Measurements from ENCODE around the gene C11orf87. TPM values are rescaled to one million over a fixed set of nuclear protein-coding genes. Genes with fewer than 3 reads are reported as not detected.

Gene C11orf87
- total and polyA plus RNA-seq, 9 of the 15 experiments (the other 6 are each of a cell fraction or from before 2014, with no cell fraction given), result not detected

DNA sequence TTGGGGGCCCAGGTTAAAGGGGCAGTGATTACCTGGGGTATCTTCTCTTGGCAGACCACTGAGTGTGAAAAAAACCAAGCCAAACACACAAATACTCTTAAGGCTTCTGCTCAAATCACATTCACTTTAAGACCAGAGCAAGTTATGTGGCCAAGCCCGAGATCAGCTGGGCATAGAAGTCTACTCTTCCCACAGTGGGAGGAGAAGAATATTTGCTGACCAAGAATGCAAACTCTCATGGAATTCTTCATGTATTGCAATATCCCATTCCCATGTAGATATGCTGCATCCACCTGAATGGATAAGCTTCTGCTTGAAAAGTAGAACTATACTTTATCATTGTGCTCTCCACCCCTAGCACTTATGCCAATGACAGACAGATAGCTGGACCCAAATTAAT lies 37.1 kb upstream of the C11orf87 start:
- no peak overlapping the region for H3K4me2 ChIP-seq (ENCODE audit: insufficient read depth, low read length)
- no peaks in the 10 kb centered on the region for H3K4me1 ChIP-seq (replicated peaks in 1 of 2; ENCODE audit: control insufficient read depth in 2 of 2, insufficient read depth in 2 of 2, low read length in 2 of 2)
- DNase-seq (ENCODE audit: extremely low read depth in 1 of 4, low spot score in 3 of 4) (no peak), FAIRE-seq (no peak), ATAC-seq (no peak)
- no peaks in the 10 kb centered on the region for H3K79me2 ChIP-seq (ENCODE audit: control insufficient read depth, insufficient read depth, low read length)
- H3K27ac ChIP-seq (ENCODE audit: extremely low read depth, low read depth, low read length), result no peak overlapping the region
- intact Hi-C loops (cut with micrococcal nuclease), result no loop called here
- no peak overlapping the region for H3K9ac ChIP-seq (ENCODE audit: insufficient read depth in 1 of 2, low read depth in 2 of 2, low read length in 2 of 2)
- no peaks in the 10 kb centered on the region for H3K36me3 ChIP-seq (ENCODE audit: control insufficient read depth, insufficient read depth, low read length)
- TF ChIP-seq RBM34 (IDR thresholded peaks at IDR 0.05; ENCODE audit: borderline replicate concordance, insufficient read depth, low read length), result no peak
- TF ChIP-seq, protein P1, sequence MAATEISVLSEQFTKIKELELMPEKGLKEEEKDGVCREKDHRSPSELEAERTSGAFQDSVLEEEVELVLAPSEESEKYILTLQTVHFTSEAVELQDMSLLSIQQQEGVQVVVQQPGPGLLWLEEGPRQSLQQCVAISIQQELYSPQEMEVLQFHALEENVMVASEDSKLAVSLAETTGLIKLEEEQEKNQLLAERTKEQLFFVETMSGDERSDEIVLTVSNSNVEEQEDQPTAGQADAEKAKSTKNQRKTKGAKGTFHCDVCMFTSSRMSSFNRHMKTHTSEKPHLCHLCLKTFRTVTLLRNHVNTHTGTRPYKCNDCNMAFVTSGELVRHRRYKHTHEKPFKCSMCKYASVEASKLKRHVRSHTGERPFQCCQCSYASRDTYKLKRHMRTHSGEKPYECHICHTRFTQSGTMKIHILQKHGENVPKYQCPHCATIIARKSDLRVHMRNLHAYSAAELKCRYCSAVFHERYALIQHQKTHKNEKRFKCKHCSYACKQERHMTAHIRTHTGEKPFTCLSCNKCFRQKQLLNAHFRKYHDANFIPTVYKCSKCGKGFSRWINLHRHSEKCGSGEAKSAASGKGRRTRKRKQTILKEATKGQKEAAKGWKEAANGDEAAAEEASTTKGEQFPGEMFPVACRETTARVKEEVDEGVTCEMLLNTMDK (IDR thresholded peaks at IDR 0.05; ENCODE audit: borderline replicate concordance, insufficient read depth, low read depth, low read length, poor library complexity, severe bottlenecking), result no peak
- TF ChIP-seq, protein P2, sequence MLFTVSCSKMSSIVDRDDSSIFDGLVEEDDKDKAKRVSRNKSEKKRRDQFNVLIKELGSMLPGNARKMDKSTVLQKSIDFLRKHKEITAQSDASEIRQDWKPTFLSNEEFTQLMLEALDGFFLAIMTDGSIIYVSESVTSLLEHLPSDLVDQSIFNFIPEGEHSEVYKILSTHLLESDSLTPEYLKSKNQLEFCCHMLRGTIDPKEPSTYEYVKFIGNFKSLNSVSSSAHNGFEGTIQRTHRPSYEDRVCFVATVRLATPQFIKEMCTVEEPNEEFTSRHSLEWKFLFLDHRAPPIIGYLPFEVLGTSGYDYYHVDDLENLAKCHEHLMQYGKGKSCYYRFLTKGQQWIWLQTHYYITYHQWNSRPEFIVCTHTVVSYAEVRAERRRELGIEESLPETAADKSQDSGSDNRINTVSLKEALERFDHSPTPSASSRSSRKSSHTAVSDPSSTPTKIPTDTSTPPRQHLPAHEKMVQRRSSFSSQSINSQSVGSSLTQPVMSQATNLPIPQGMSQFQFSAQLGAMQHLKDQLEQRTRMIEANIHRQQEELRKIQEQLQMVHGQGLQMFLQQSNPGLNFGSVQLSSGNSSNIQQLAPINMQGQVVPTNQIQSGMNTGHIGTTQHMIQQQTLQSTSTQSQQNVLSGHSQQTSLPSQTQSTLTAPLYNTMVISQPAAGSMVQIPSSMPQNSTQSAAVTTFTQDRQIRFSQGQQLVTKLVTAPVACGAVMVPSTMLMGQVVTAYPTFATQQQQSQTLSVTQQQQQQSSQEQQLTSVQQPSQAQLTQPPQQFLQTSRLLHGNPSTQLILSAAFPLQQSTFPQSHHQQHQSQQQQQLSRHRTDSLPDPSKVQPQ (CRISPR knock-in tag; IDR thresholded peaks at IDR 0.05; ENCODE audit: borderline replicate concordance), result no peak
- no peaks in the 10 kb centered on the region for H4K20me1 ChIP-seq (replicated peaks; ENCODE audit: control insufficient read depth, insufficient read depth, low read length)
- no peaks in the 10 kb centered on the region for H3K9me3 ChIP-seq (replicated peaks; ENCODE audit: control insufficient read depth, insufficient read depth, low read depth, low read length)
- in situ Hi-C loops (cut with MboI), result no loop called here
- CTCF ChIA-PET (ENCODE audit: low intra/inter-chr PET ratio), result no interaction called here
- no peak overlapping the region for H2AFZ ChIP-seq (ENCODE audit: low read depth, low read length)
- 0% methylated on average over 1 of the region's 1 CpG for WGBS (ENCODE audit: insufficient coverage, low coverage, missing lambda C conversion rate)
- H3K4me3 ChIP-seq, result no peak overlapping the region
- no TSS peak for BruUV-seq (replicated peaks)
- POLR2A ChIA-PET, result no interaction called here
- H3K27me3 ChIP-seq (ENCODE audit: control insufficient read depth in 2 of 2, insufficient read depth in 2 of 2, low read length in 2 of 2), result no peaks in the 10 kb centered on the region
- H3K9me1 ChIP-seq (ENCODE audit: control insufficient read depth, insufficient read depth, low read length), result no peaks in the 10 kb centered on the region

All from K562 (cell line).